HepG2 (cell line): ENCODE data around the gene F7. TPM values are rescaled to one million over a fixed set of nuclear protein-coding genes. Genes with fewer than 3 reads are reported as not detected.

Source experiments
- ATF6 ChIP-seq: sonication (generic); formaldehyde crosslinking; conservative IDR thresholded peaks from 2 replicates; pipeline ENCODE4 v1.4.0; 2020; ENCODE audit warnings: missing genetic modification reagents
- CEBPZ ChIP-seq: IDR thresholded peaks from 2 replicates; pipeline ENCODE4 v1.6.1; 2012; ENCODE audit warnings: low read length, improper control_type of control experiment
- ETS1 ChIP-seq: sonication (generic); formaldehyde crosslinking; IDR thresholded peaks from 2 replicates; pipeline ENCODE4 v1.4.0; 2020; ENCODE audit warnings: missing genetic modification reagents
- HNF4G ChIP-seq, 2 experiments: sonication (generic) in 1 of 2; formaldehyde crosslinking in 1 of 2; IDR thresholded peaks; 2 replicates each; pipeline versions ENCODE4 v1.4.0 to v1.6.1; 2011 to 2020; ENCODE audit warnings: borderline replicate concordance in 2 of 2, low read depth in 2 of 2, mild to moderate bottlenecking in 2 of 2, low read length in 1 of 2, missing genetic modification reagents in 1 of 2, moderate library complexity in 1 of 2
- JARID2 ChIP-seq: sonication (generic); formaldehyde crosslinking; IDR thresholded peaks from 2 replicates; pipeline ENCODE4 v1.8.1; 2023; ENCODE audit warnings: missing genetic modification reagents, inconsistent platforms; ENCODE audit not compliant: insufficient replicate concordance
- PAF1 ChIP-seq: IDR thresholded peaks from 2 replicates; pipeline ENCODE4 v1.6.1; 2016; ENCODE audit warnings: missing genetic modification reagents, missing compliant biosample characterization
- SNAI1 ChIP-seq: sonication (generic); formaldehyde crosslinking; IDR thresholded peaks from 2 replicates; pipeline ENCODE4 v1.5.0; 2020; ENCODE audit warnings: mild to moderate bottlenecking, missing genetic modification reagents, borderline replicate concordance
- SPEN ChIP-seq: sonication (generic); formaldehyde crosslinking; IDR thresholded peaks from 2 replicates; pipeline ENCODE4 v1.5.1; 2020; ENCODE audit warnings: low read depth, mild to moderate bottlenecking, missing genetic modification reagents
- ZBTB49 ChIP-seq: sonication (generic); formaldehyde crosslinking; IDR thresholded peaks from 2 replicates; pipeline ENCODE4 v1.4.0; 2020; ENCODE audit warnings: missing genetic modification reagents, borderline replicate concordance
- ZC3H4 ChIP-seq: sonication (generic); formaldehyde crosslinking; IDR thresholded peaks from 2 replicates; pipeline ENCODE4 v1.4.0; 2020; ENCODE audit warnings: missing genetic modification reagents, borderline replicate concordance
- ZNF256 ChIP-seq: sonication (generic); formaldehyde crosslinking; conservative IDR thresholded peaks from 2 replicates; pipeline ENCODE4 v1.4.0; 2020; ENCODE audit warnings: missing genetic modification reagents
- ZNF326 ChIP-seq: sonication (generic); formaldehyde crosslinking; IDR thresholded peaks from 2 replicates; pipeline ENCODE4 v1.4.0; 2020; ENCODE audit warnings: missing genetic modification reagents, borderline replicate concordance
- ZNF687 ChIP-seq: sonication (generic); formaldehyde crosslinking; IDR thresholded peaks from 2 replicates; pipeline ENCODE4 v1.5.1; 2020; ENCODE audit warnings: mild to moderate bottlenecking, missing genetic modification reagents, moderate library complexity
- polyA plus RNA-seq, 8 experiments: library from polyadenylated mRNA; depleted of rRNA in 3 of 8; stranded (reverse) in 7 of 8; unstranded in 1 of 8; fragments of >200 nt; fragmentation: Illumina TruSeq in 4 of 8; extraction: Trizol in 4 of 8; gene quantifications; 2 replicates each; pipeline versions ENCODE4 v1.2.1 to v1.2.3, GENCODE V29; 2011 to 2016; ENCODE audit warnings: low read depth in 4 of 8, missing spikeins in 1 of 8, mixed read lengths in 1 of 8; ENCODE audit not compliant: insufficient read depth in 1 of 8
- total RNA-seq, 5 experiments: library from RNA; depleted of rRNA; stranded (reverse); fragments of >200 nt; fragmentation: Illumina TruSeq; extraction: Trizol; gene quantifications; 2 replicates each; pipeline ENCODE4 v1.2.3, GENCODE V29; 2016; ENCODE audit warnings: low read depth in 1 of 5

The F7 gene
- total and polyA plus RNA-seq, 2 of the 13 experiments (the other 11 are each of a cell fraction or from before 2014, with no cell fraction given) = 12.6 to 26.5 TPM

- no peak for TF ChIP-seq HNF4G (IDR thresholded peaks at IDR 0.05; ENCODE audit: borderline replicate concordance, low read depth, low read length)
- TF ChIP-seq HNF4G (CRISPR knock-in tag; IDR thresholded peaks at IDR 0.05; ENCODE audit: borderline replicate concordance, low read depth) = no peak
- TF ChIP-seq ETS1 = no peak
- TF ChIP-seq JARID2 (CRISPR knock-in tag) = no peak
- TF ChIP-seq ZNF256 (CRISPR knock-in tag) = no peak
- 0 out of 2 replicates have a peak, but pooled peaks have one; percentile 33 for TF ChIP-seq ZNF326 (CRISPR knock-in tag)
- no peak for TF ChIP-seq ZBTB49 (CRISPR knock-in tag)
- TF ChIP-seq ZNF687 (CRISPR knock-in tag) = peak; percentile 71
- TF ChIP-seq ATF6 = no peak
- 0 out of 2 replicates have a peak, but pooled peaks have one; percentile 30 for TF ChIP-seq SPEN (CRISPR knock-in tag)
- TF ChIP-seq ZC3H4 (CRISPR knock-in tag) = no peak
- TF ChIP-seq CEBPZ = no peak
- no peak for TF ChIP-seq SNAI1 (CRISPR knock-in tag)
- TF ChIP-seq PAF1 (CRISPR knock-in tag) = 0 out of 2 replicates have a peak, but pooled peaks have one; percentile 47
Observed at GRCh38 chr13:113126265-113127150, 20.9 kb downstream of the F7 start (continued).
